Suprapubic skin (tissue), 4 donors: ENCODE measurements around the gene MAPK12.

Experiments
- CTCF ChIP-seq, 2 donors: fragments of 200-600 bp in 1 of 2; fragments of 450-650 bp in 1 of 2; sonication (generic) in 1 of 2; IDR thresholded peaks; one replicate each; pipeline ENCODE4 v1.5.1; 2016 to 2019; ENCODE audit warnings: antibody characterized with exemption in 2 of 2, mild to moderate bottlenecking in 1 of 2, moderate library complexity in 1 of 2
- EP300 ChIP-seq: sonication (generic); formaldehyde crosslinking; IDR thresholded peaks from one replicate; pipeline ENCODE4 v1.6.1; 2017; ENCODE audit warnings: antibody characterized with exemption
- POLR2A ChIP-seq, 2 donors: fragments of 450-650 bp; IDR thresholded peaks; one replicate each; pipeline ENCODE4 v1.6.1; 2017; ENCODE audit warnings: antibody characterized with exemption in 2 of 2, mild to moderate bottlenecking in 2 of 2, moderate library complexity in 2 of 2
- POLR2AphosphoS5 ChIP-seq, 3 donors: sonication (generic); formaldehyde crosslinking; IDR thresholded peaks; one replicate each; pipeline ENCODE4 v1.6.1; 2017; ENCODE audit warnings: antibody characterized with exemption in 3 of 3

DNA sequence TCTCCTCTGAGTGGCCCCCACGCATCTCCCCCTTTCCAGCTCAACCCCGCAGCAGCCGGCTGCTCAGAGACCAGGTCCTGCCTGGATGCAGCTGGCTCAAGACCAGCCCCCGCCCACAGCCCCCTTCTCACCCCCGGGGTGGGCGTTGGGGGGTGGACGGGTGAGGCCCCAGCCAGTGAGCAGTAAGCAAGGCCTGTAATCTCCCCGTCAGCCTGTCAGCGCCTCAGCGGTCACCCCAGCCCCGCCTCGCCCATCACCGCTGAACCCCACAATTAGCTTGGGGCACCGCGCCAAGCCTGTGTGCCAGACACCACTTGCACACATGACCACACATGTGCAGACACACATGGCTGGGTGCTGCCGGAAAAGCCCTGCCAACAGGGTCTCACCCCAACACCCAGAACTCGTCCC lies 40.1 kb upstream of the MAPK12 start:
- no peak for TF ChIP-seq POLR2A (IDR thresholded peaks at IDR 0.05)
- TF ChIP-seq CTCF (IDR thresholded peaks at IDR 0.05), result no peak
- TF ChIP-seq EP300, result no peak
- TF ChIP-seq POLR2AphosphoS5 (IDR thresholded peaks at IDR 0.05), result no peak
